Adipocyte (in vitro differentiated cells): Measurements from ENCODE around the gene APBB3.

ENCODE experiments used
- DNase-seq: peaks from one replicate; pipeline ENCODE4 v3.0.0-alpha.2; 2015; ENCODE audit warnings: low read depth
- H3K27me3 ChIP-seq: replicated peaks from 2 replicates; pipeline ENCODE4 v1.7.0; 2013; ENCODE audit warnings: mild to moderate bottlenecking, low read length, moderate library complexity; ENCODE audit not compliant: control insufficient read depth, insufficient read depth
- H3K36me3 ChIP-seq: 2 replicates; pipeline ENCODE4 v1.7.0; 2013; ENCODE audit warnings: low read length, mild to moderate bottlenecking, moderate library complexity; ENCODE audit not compliant: control insufficient read depth, insufficient read depth, severe bottlenecking
- H3K4me1 ChIP-seq: 2 replicates; pipeline ENCODE4 v1.7.0; 2013; ENCODE audit warnings: mild to moderate bottlenecking, low read length, moderate library complexity; ENCODE audit not compliant: control insufficient read depth, insufficient read depth
- H3K4me3 ChIP-seq: 2 replicates; pipeline ENCODE4 v1.7.0; 2013; ENCODE audit warnings: mild to moderate bottlenecking, low read length, moderate library complexity
- H3K9ac ChIP-seq: 2 replicates; pipeline ENCODE4 v1.7.0; 2013; ENCODE audit warnings: mild to moderate bottlenecking, low read length, moderate library complexity
- H3K9me3 ChIP-seq: 2 replicates; pipeline ENCODE4 v1.7.0; 2013; ENCODE audit warnings: mild to moderate bottlenecking, low read length, moderate library complexity; ENCODE audit not compliant: control insufficient read depth

Gene APBB3

DNA sequence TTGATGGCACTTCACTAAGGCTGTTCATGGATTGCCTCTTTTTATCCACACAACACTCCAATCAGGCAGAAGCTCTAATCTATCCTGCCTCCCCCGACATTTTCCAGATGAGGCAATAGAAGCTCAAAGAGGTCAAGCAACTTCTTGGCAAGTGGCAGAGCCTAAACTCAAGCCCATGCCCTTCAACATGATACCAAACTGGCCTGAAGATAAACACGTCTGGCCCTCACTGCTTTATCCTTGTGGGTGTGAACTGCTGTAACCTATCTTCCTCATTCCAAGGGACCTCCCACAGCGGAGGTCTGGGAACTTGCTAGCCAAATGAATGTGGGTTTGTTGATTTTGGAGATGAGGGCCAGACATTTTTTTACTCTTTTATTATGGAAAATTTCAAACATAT lies 9.8 kb upstream of the APBB3 start:
- peaks cover 21% of the 10 kb centered on the region for H3K4me1 ChIP-seq

DNA sequence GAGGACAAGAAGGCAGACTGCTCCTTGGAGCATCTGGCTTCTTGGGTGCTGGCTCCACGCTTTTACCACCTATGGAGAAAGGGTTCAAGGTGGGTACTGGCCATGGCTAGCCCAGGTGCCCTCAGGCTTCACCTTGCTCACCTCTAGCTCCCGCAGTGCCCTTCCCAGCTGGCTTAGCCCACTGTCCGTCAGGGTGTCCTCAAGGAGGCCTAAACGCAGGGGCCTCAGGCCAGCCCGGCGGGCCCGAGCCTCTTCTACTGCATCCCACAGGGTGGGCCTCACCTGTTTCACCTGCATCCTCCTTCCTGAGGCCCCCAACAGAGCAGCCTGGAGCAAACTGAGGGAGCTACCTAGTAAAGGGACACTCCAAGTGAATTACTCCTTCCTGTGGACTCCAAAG lies 9.3 kb upstream of the APBB3 start:
- Histone ChIP-seq H3K9ac (no peak overlapping the region), H3K9me3 (no peaks in the 10 kb centered on the region), H3K4me3 (no peak overlapping the region), H3K4me1 (peaks cover 26% of the 10 kb centered on the region), H3K36me3 (peaks cover 4% of the 10 kb centered on the region), H3K27me3 (no peaks in the 10 kb centered on the region)
- DNase-seq, result no peak

More for the DNA sequence above, 9.8 kb upstream of the APBB3 start:
- DNase-seq, result no peak
- Histone ChIP-seq H3K27me3 (no peaks in the 10 kb centered on the region), H3K36me3 (peaks cover 4% of the 10 kb centered on the region), H3K4me3 (no peak overlapping the region), H3K9me3 (no peaks in the 10 kb centered on the region), H3K9ac (no peak overlapping the region)

DNA sequence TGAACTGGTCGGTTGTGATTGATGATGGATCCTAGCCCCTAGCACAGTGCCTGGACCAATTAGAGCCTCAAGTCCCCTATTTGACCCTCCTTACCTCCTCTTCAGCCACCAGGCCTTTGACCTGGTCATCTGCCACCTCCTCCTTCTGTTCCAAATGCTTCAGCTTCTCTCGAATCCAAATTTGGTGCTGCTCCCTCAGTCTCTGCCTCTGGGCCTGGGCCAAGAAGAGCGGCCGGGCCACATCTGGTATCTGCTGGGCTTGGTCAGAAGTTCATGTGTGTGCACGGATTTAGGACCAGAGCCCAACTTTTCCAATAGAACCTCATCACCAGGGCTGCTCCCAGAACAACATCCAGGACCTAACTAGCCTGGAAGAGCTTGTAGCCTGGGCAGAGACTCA lies 6.7 kb upstream of the APBB3 start:
- Histone ChIP-seq H3K9ac (no peak overlapping the region), H3K4me1 (peaks cover 39% of the 10 kb centered on the region), H3K36me3 (peaks cover 27% of the 10 kb centered on the region), H3K4me3 (no peak overlapping the region), H3K27me3 (no peaks in the 10 kb centered on the region), H3K9me3 (no peaks in the 10 kb centered on the region)
- no peak for DNase-seq

DNA sequence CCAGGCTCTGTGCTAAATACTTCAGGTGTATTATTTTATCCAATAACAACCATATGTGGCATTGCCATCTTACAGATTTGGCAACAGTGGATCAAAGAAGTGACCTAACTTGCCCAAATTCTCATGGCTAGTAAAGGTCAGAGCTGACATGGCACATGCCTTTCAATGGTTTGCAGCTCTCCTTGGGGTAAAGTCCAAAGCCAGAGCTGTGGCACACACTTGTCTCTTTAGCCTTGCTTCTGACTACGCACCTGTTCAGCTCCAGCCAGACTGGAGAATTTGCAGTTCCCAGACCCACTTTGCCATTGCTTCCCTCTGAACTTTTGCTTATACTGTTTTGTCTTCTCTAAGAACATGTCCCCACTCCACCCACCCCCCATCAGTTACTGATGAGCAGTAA lies 6.1 kb upstream of the APBB3 start:
- Histone ChIP-seq H3K9ac (no peak overlapping the region), H3K27me3 (no peaks in the 10 kb centered on the region), H3K36me3 (peaks cover 27% of the 10 kb centered on the region), H3K4me3 (no peak overlapping the region), H3K4me1 (peaks cover 45% of the 10 kb centered on the region), H3K9me3 (no peaks in the 10 kb centered on the region)
- no peak for DNase-seq

DNA sequence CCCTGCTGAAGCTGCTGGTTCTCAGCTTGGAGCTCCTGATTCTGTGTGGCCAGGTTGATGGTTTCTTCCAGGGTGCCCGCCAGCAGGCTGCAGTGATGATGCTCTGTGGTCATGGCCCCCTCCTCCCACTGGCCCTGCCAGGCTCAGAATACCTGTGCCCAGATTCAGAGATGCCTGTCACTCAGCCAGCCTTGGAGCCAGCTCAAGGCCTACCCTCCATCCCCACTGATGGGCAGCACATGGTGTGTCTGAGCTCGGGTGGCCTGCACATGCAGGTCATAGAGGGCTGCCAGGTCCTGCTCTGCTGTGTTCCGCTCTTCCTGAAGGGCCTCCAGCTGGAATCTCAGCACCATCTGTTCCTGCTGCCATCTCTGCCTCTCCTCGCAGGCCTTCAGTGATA lies 5.7 kb upstream of the APBB3 start:
- H3K4me1 ChIP-seq, result peaks cover 45% of the 10 kb centered on the region
- no peak overlapping the region for H3K9ac ChIP-seq
- DNase-seq, result no peak
- no peaks in the 10 kb centered on the region for H3K27me3 ChIP-seq
- H3K36me3 ChIP-seq, result peaks cover 27% of the 10 kb centered on the region
- no peak overlapping the region for H3K4me3 ChIP-seq
- no peaks in the 10 kb centered on the region for H3K9me3 ChIP-seq

DNA sequence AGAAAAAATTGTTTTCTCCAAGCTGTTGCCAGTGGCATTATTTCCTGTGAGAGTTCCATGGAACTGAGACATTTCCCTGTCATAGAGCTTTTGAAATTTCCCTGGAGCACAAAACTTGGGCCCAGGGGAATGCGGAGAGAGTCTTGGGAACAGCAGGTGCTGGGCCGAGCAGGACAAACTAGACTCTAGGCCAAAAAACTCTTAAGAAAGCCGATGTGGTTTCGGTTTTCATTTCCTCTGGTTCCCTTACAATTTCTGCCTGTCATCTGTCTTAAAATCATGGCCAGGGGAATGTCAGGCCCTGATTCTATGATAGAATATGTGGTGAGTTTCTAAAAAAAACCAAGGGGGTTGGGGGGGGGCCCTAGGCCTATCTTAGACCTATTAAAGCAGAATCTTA lies 4.8 kb upstream of the APBB3 start:
- Histone ChIP-seq H3K4me1 (peaks cover 39% of the 10 kb centered on the region), H3K4me3 (no peak overlapping the region), H3K27me3 (no peaks in the 10 kb centered on the region), H3K9me3 (no peaks in the 10 kb centered on the region), H3K36me3 (peaks cover 27% of the 10 kb centered on the region), H3K9ac (peak overlapping the region; percentile 28)
- no peak for DNase-seq

DNA sequence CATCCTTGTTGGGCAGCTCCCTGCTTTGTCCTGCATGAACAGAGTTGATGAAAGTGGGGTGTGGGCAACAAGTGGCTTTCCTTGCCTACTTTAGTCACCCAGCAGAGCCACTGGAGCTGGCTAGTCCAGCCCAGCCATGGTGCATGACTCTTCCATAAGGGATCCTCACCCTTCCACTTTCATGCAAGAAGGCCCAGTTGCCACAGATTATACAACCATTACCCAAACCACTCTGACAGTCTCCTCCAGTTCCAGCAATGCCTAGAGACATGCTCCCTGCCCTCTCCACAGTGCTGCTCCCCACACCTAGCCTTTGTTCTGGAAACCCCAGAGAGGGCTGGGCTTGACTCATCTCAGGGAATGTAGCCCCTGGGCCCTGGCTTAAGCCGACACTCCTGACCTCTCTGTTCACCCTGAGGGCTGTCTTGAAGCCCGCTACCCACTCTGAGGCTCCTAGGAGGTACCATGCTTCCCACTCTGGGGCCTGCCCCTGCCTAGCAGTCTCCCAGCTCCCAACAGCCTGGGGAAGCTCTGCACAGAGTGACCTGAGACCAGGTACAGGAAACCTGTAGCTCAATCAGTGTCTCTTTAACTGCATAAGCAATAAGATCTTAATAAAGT lies 4.2 kb upstream of the APBB3 start:
- no peak overlapping the region for H3K4me3 ChIP-seq
- no peaks in the 10 kb centered on the region for H3K27me3 ChIP-seq
- peaks cover 38% of the 10 kb centered on the region for H3K4me1 ChIP-seq
- H3K36me3 ChIP-seq, result peaks cover 27% of the 10 kb centered on the region
- no peak for DNase-seq
- H3K9me3 ChIP-seq, result no peaks in the 10 kb centered on the region
- no peak overlapping the region for H3K9ac ChIP-seq

DNA sequence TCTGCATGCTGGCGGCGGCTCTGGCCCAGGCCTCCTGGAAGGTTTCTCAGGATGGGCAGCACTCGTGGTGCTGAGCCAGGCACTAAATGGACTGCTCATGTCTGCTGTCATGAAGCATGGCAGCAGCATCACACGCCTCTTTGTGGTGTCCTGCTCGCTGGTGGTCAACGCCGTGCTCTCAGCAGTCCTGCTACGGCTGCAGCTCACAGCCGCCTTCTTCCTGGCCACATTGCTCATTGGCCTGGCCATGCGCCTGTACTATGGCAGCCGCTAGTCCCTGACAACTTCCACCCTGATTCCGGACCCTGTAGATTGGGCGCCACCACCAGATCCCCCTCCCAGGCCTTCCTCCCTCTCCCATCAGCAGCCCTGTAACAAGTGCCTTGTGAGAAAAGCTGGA lies 3.5 kb upstream of the APBB3 start:
- no peaks in the 10 kb centered on the region for H3K9me3 ChIP-seq
- H3K4me3 ChIP-seq, result no peak overlapping the region
- H3K27me3 ChIP-seq, result no peaks in the 10 kb centered on the region
- H3K36me3 ChIP-seq, result peaks cover 27% of the 10 kb centered on the region
- no peak for DNase-seq
- no peak overlapping the region for H3K9ac ChIP-seq
- peaks cover 42% of the 10 kb centered on the region for H3K4me1 ChIP-seq

DNA sequence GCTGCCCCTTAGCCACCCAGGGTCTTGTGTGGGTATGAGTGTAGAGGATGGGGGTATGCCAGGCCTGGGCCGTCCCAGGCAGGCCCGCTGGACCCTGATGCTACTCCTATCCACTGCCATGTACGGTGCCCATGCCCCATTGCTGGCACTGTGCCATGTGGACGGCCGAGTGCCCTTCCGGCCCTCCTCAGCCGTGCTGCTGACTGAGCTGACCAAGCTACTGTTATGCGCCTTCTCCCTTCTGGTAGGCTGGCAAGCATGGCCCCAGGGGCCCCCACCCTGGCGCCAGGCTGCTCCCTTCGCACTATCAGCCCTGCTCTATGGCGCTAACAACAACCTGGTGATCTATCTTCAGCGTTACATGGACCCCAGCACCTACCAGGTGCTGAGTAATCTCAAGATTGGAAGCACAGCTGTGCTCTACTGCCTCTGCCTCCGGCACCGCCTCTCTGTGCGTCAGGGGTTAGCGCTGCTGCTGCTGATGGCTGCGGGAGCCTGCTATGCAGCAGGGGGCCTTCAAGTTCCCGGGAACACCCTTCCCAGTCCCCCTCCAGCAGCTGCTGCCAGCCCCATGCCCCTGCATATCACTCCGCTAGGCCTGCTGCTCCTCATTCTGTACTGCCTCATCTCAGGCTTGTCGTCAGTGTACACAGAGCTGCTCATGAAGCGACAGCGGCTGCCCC lies 2.9 kb upstream of the APBB3 start:
- Histone ChIP-seq H3K9me3 (no peaks in the 10 kb centered on the region), H3K4me1 (peaks cover 42% of the 10 kb centered on the region)

DNA sequence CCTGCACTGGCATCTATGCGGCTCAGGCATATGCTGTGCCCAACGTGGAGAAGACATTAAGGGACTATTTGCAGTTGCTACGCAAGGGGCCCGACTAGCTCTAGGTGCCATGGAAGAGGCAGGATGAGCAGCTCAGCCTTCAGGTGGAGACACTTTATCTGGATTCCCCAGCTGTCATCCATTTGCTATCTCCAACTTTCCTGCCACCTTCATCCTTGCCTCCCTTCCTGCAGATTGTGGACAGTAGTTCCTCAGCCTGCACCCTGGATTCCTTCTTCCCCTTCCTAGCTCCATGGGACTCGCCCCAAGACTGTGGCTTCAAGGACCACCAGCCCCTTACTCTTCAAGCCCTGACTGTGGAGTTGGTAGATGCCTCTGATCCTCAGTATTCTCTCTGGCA lies 2.3 kb upstream of the APBB3 start:
- H3K4me1 ChIP-seq, result peaks cover 42% of the 10 kb centered on the region
- no peaks in the 10 kb centered on the region for H3K9me3 ChIP-seq
- DNase-seq, result no peak
- H3K27me3 ChIP-seq, result no peaks in the 10 kb centered on the region
- H3K9ac ChIP-seq, result no peak overlapping the region
- peaks cover 27% of the 10 kb centered on the region for H3K36me3 ChIP-seq
- H3K4me3 ChIP-seq, result no peak overlapping the region

More for the DNA sequence above, 2.9 kb upstream of the APBB3 start:
- no peak for DNase-seq
- Histone ChIP-seq H3K27me3 (no peaks in the 10 kb centered on the region), H3K36me3 (peaks cover 27% of the 10 kb centered on the region), H3K4me3 (no peak overlapping the region), H3K9ac (no peak overlapping the region)

DNA sequence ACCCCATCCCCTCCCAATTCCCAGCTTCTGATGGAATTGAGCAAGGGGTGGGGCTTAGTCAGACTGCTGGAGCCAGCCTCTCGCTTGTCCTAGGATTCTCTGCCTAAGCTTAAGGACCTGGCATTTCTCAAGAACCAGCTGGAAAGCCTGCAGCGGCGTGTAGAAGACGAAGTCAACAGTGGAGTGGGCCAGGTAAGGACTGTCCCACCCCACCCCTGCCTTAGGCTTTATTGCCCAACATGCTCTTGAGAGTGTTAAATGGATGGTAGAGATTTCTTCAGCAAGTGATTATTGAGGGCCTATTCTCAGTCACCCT lies 1.3 kb upstream of the APBB3 start:
- peaks cover 42% of the 10 kb centered on the region for H3K4me1 ChIP-seq
- DNase-seq, result peak; percentile 37
- peak overlapping the region; percentile 97 for H3K4me3 ChIP-seq

More for the DNA sequence above, 1.3 kb upstream of the APBB3 start:
- no peaks in the 10 kb centered on the region for H3K27me3 ChIP-seq
- no peaks in the 10 kb centered on the region for H3K9me3 ChIP-seq
- peaks cover 27% of the 10 kb centered on the region for H3K36me3 ChIP-seq
- H3K9ac ChIP-seq, result peak overlapping the region; percentile 94
